Endothelial cell of umbilical vein (primary cell): Measurements from ENCODE around the gene DENND1A. TPM values are rescaled to one million over a fixed set of nuclear protein-coding genes. Genes with fewer than 3 reads are reported as not detected.

Experiments
- BruUV-seq: library from RNA; stranded (reverse); fragments of 400-500 nt; replicated peaks from 2 replicates; lab custom pipeline; 2021; lab: Mats Ljungman, UMichigan
- CTCF ChIA-PET: fragments of 300-600, 350-600 bp; sonication (Branson Sonifier 250); formaldehyde crosslinking; loops from one replicate; lab custom pipeline; 2021; ENCODE audit warnings: antibody characterized with exemption, inconsistent platforms; lab: Charles Lee
- POLR2A ChIA-PET: fragments of 300-600, 350-600 bp; sonication (Branson Sonifier 250); formaldehyde crosslinking; loops from one replicate; lab custom pipeline; 2021; ENCODE audit warnings: antibody characterized with exemption, inconsistent platforms; lab: Charles Lee
- DNase-seq: peaks from one replicate; pipeline ENCODE4 v3.0.0-alpha.2; 2011; ENCODE audit warnings: low read depth, low spot score
- FAIRE-seq: peaks from 2 replicates; lab custom pipeline; 2011; peaks lifted over from hg19 to GRCh38; lab: Jason Lieb, UNC
- H2AFZ ChIP-seq: 2 replicates; pipeline ENCODE4 v1.6.0; 2012; ENCODE audit warnings: low read depth, low read length, control low read depth, inconsistent platforms
- H3K27ac ChIP-seq: 2 replicates; pipeline ENCODE4 v1.5.1; 2011; ENCODE audit warnings: low read depth, mild to moderate bottlenecking, control low read depth, low read length, moderate library complexity; ENCODE audit not compliant: insufficient read depth
- H3K27me3 ChIP-seq, 2 experiments: 2 replicates each; pipeline versions ENCODE4 v1.6.0 to v1.6.1; 2011; ENCODE audit warnings: low read length in 2 of 2, mixed read lengths in 1 of 2; ENCODE audit not compliant: control insufficient read depth in 2 of 2, insufficient read depth in 2 of 2
- H3K36me3 ChIP-seq, 2 experiments: 2 replicates in 1 of 2; 3 replicates in 1 of 2; pipeline ENCODE4 v1.5.1; 2011; ENCODE audit warnings: low read length in 2 of 2, mild to moderate bottlenecking in 1 of 2, moderate library complexity in 1 of 2; ENCODE audit not compliant: control insufficient read depth in 2 of 2, insufficient read depth in 2 of 2; ENCODE audit errors: extremely low read depth in 1 of 2
- H3K4me1 ChIP-seq: 3 replicates; pipeline ENCODE4 v1.5.1; 2011; ENCODE audit warnings: mild to moderate bottlenecking, low read length; ENCODE audit not compliant: control insufficient read depth, insufficient read depth; ENCODE audit errors: extremely low read depth
- H3K4me2 ChIP-seq: 2 replicates; pipeline ENCODE4 v1.6.1; 2011; ENCODE audit warnings: low read length, control low read depth, mixed read lengths; ENCODE audit not compliant: insufficient read depth
- H3K4me3 ChIP-seq, 3 experiments: fragments of 200-600 bp in 1 of 3; sonication (generic), shearing (Covaris generic) in 1 of 3; replicated peaks in 1 of 3; 2 replicates each; pipeline ENCODE4 v1.5.1; 2011 to 2016; ENCODE audit warnings: control low read depth in 3 of 3, low read length in 3 of 3, mild to moderate bottlenecking in 2 of 3, inconsistent platforms in 1 of 3, low read depth in 1 of 3, moderate library complexity in 1 of 3; ENCODE audit not compliant: insufficient read depth in 1 of 3
- H3K79me2 ChIP-seq: 2 replicates; pipeline ENCODE4 v1.6.0; 2012; ENCODE audit warnings: low read length, inconsistent platforms; ENCODE audit not compliant: control insufficient read depth, insufficient read depth
- H3K9ac ChIP-seq: replicated peaks from 2 replicates; pipeline ENCODE3; 2011; ENCODE audit warnings: low read length, control low read depth; ENCODE audit not compliant: insufficient read depth; ENCODE audit errors: extremely low read depth
- H3K9me1 ChIP-seq: replicated peaks from 3 replicates; pipeline ENCODE4 v1.6.0; 2011; ENCODE audit warnings: mild to moderate bottlenecking, low read length; ENCODE audit not compliant: control insufficient read depth, insufficient read depth; ENCODE audit errors: extremely low read depth
- H3K9me3 ChIP-seq: replicated peaks from 2 replicates; pipeline ENCODE4 v1.5.1; 2012; ENCODE audit warnings: low read length, inconsistent platforms; ENCODE audit not compliant: control insufficient read depth, insufficient read depth
- H4K20me1 ChIP-seq: replicated peaks from 2 replicates; pipeline ENCODE3; 2011; ENCODE audit warnings: mild to moderate bottlenecking, low read length; ENCODE audit not compliant: control insufficient read depth, insufficient read depth; ENCODE audit errors: extremely low read depth
- EZH2 ChIP-seq: IDR thresholded peaks from 2 replicates; pipeline ENCODE4 v1.6.1; 2012; ENCODE audit warnings: borderline replicate concordance, low read depth, mild to moderate bottlenecking, moderate library complexity, low read length, inconsistent platforms; ENCODE audit not compliant: severe bottlenecking
- FOS ChIP-seq: IDR thresholded peaks from 2 replicates; pipeline ENCODE4 v1.6.1; 2011; ENCODE audit warnings: mild to moderate bottlenecking, low read length, moderate library complexity, borderline replicate concordance; ENCODE audit not compliant: insufficient read depth
- GATA2 ChIP-seq: IDR thresholded peaks from 2 replicates; pipeline ENCODE4 v1.7.0; 2011; ENCODE audit warnings: low read depth, mild to moderate bottlenecking, moderate library complexity, mixed read lengths, low read length; ENCODE audit not compliant: insufficient read length, insufficient read depth
- JUN ChIP-seq: IDR thresholded peaks from 2 replicates; pipeline ENCODE4 v1.6.1; 2011; ENCODE audit warnings: borderline replicate concordance, low read depth; ENCODE audit not compliant: insufficient read length, insufficient read depth
- MAX ChIP-seq: IDR thresholded peaks from 2 replicates; pipeline ENCODE4 v1.6.1; 2011; ENCODE audit not compliant: insufficient read depth, insufficient read length
- MYC ChIP-seq: IDR thresholded peaks from one replicate; pipeline ENCODE4 v1.6.1; 2011; ENCODE audit warnings: mild to moderate bottlenecking, low read depth, low read length
- POLR2A ChIP-seq: IDR thresholded peaks from 2 replicates; pipeline ENCODE4 v1.6.1; 2012; ENCODE audit warnings: low read depth, mild to moderate bottlenecking, control low read depth, low read length
- POLR2AphosphoS5 ChIP-seq: IDR thresholded peaks from 2 replicates; pipeline ENCODE4 v1.6.1; 2012; ENCODE audit warnings: low read depth, mild to moderate bottlenecking, control low read depth, low read length, moderate library complexity; ENCODE audit not compliant: insufficient read depth
- dilution Hi-C: fragments of 300-500 bp; cut with MboI; formaldehyde crosslinking; loops from one replicate; pipeline ENCODE4 v1.15.0; 2019; ENCODE audit warnings: low sequenced_read_pairs; ENCODE audit not compliant: extremely low pct_ligation_motif_present
- intact Hi-C: fragments of 100-400 bp; cut with micrococcal nuclease; formaldehyde crosslinking; loops from one replicate; pipeline ENCODE4 v1.10.0; 2022
- polyA plus RNA-seq, 4 experiments: library from polyadenylated mRNA; depleted of rRNA in 3 of 4; stranded (reverse) in 3 of 4; unstranded in 1 of 4; fragments of >200 nt; gene quantifications; 2 replicates each; pipeline versions ENCODE4 v1.2.1 to v1.2.3, GENCODE V29; 2011 to 2012; ENCODE audit warnings: missing spikeins in 1 of 4
- total RNA-seq: library from RNA; stranded (reverse); gene quantifications from 2 replicates; pipeline ENCODE4 v1.2.3, GENCODE V29; 2021
- TF ChIP-seq, protein P1 (sequence below), 2 donors: IDR thresholded peaks; 1 replicate in 1 of 2; 2 replicates in 1 of 2; pipeline ENCODE4 v1.5.1; 2011; ENCODE audit warnings: low read length in 2 of 2, mild to moderate bottlenecking in 2 of 2, moderate library complexity in 2 of 2, control low read depth in 1 of 2, inconsistent platforms in 1 of 2, low read depth in 1 of 2; ENCODE audit not compliant: insufficient read depth in 1 of 2; ENCODE audit errors: extremely low read depth in 1 of 2

The DENND1A gene
- total and polyA plus RNA-seq, 2 donors (not counting 3 experiments of a cell fraction or from before 2014, with no cell fraction given): 18.5 to 24.5 TPM

DNA sequence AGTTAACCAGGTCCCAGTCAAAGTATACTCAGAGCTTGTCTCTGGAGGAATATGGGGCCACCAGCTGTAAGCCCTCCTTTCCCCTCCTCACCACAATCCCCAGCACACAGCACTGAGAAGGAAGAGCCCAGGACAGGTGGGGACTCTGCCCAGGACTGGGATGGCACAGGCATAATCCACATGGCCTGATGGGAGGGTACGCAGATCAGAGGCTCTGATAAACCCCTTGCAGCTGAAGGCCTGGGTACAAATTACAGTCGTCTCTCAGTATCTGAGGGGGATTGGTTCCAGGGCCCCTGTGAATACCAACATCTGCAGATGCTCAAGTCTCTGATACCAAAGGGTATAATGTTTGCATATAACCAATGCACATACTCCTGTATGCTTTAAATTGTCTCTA is 328.1 kb downstream of the DENND1A start:
- CTCF ChIA-PET: interaction anchor here (1.0 kb wide), 1 partner anchor 19 kb away, joined by 3 read pairs; no protein-coding TSS in a partner anchor
- POLR2A ChIA-PET: no interaction called here

More for the DNA sequence above, 328.1 kb downstream of the DENND1A start:
- TF ChIP-seq, protein P1, sequence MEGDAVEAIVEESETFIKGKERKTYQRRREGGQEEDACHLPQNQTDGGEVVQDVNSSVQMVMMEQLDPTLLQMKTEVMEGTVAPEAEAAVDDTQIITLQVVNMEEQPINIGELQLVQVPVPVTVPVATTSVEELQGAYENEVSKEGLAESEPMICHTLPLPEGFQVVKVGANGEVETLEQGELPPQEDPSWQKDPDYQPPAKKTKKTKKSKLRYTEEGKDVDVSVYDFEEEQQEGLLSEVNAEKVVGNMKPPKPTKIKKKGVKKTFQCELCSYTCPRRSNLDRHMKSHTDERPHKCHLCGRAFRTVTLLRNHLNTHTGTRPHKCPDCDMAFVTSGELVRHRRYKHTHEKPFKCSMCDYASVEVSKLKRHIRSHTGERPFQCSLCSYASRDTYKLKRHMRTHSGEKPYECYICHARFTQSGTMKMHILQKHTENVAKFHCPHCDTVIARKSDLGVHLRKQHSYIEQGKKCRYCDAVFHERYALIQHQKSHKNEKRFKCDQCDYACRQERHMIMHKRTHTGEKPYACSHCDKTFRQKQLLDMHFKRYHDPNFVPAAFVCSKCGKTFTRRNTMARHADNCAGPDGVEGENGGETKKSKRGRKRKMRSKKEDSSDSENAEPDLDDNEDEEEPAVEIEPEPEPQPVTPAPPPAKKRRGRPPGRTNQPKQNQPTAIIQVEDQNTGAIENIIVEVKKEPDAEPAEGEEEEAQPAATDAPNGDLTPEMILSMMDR (IDR thresholded peaks at IDR 0.05; ENCODE audit: extremely low read depth in 1 of 2, insufficient read depth in 1 of 2, low read depth in 1 of 2, low read length in 2 of 2): no peak
- TF ChIP-seq GATA2 (no peak), POLR2A (no peak), POLR2AphosphoS5 (no peak), MAX (no peak), MYC (no peak), FOS (no peak), EZH2 (no peak), JUN (no peak)
- no peaks in the 10 kb centered on the region for H3K9me1 ChIP-seq
- dilution Hi-C loops (no loop called here), intact Hi-C loops (no loop called here)
- H3K9me3 ChIP-seq: no peaks in the 10 kb centered on the region
- no peak overlapping the region for H2AFZ ChIP-seq
- H3K4me1 ChIP-seq: no peaks in the 10 kb centered on the region
- H4K20me1 ChIP-seq: no peaks in the 10 kb centered on the region
- no peaks in the 10 kb centered on the region for H3K27me3 ChIP-seq
- H3K27ac ChIP-seq: no peak overlapping the region
- H3K4me2 ChIP-seq: no peak overlapping the region
- H3K9ac ChIP-seq: no peak overlapping the region
- no peaks in the 10 kb centered on the region for H3K36me3 ChIP-seq
- no peak overlapping the region for H3K4me3 ChIP-seq
- no peak for DNase-seq
- no TSS peak for BruUV-seq
- FAIRE-seq: no peak
- H3K79me2 ChIP-seq: no peaks in the 10 kb centered on the region
